ENCODE data around the gene ANKRD39.

DNA sequence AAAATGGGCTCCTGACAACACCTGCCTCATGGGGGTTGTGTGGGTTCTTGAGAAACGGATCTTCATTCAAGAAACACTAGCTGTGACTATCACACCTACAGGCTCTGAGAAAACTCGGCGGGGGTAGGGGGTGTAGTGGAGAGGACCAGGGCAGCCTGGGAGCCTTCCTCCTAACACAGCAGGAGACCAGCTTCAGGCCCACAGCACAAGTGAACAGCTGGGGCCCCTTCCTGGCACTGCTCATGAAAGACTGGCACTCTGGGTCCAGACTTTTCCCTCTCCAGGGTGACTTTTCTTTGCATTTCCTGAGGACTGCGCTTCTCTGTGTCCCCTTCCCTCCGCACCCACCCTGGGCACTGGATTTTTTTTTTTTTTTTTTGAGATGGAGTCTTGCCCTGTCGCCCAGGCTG is 19.2 kb upstream of the ANKRD39 start:
- no peak for TF ChIP-seq CTCF (IDR thresholded peaks at IDR 0.05)
- no peak for TF ChIP-seq EZH2 (IDR thresholded peaks at IDR 0.05; ENCODE audit: borderline replicate concordance, insufficient read depth, low read depth, low read length, poor library complexity, severe bottlenecking)

All from B cell (primary cell).